OCI-LY3 (cell line): ENCODE measurements around the gene VWA1.
"Not testable (repeated sequence)": the region's sequence is repeated elsewhere in the genome, so short reads cannot be mapped to it uniquely, and the experiment has no call there.

ENCODE experiments used
- CTCF ChIP-seq: fragments of 200-600, 300-600 bp; sonication (generic); IDR thresholded peaks from 2 replicates; pipeline ENCODE4 v1.5.1; 2014; ENCODE audit warnings: antibody characterized with exemption, low read length, low read depth
- EZH2phosphoT487 ChIP-seq: fragments of 200-600 bp; shearing (Covaris generic); IDR thresholded peaks from 2 replicates; pipeline ENCODE4 v1.6.1; 2018; ENCODE audit warnings: antibody characterized with exemption, mixed run types, low read depth

GRCh38 chr1:1476011-1476410 is 40.5 kb downstream of the VWA1 start:
- not testable (repeated sequence) for TF ChIP-seq CTCF, EZH2phosphoT487
